Endothelial cell of umbilical vein (primary cell): ENCODE measurements around the gene METRNL. TPM values are rescaled to one million over a fixed set of nuclear protein-coding genes. Genes with fewer than 3 reads are reported as not detected.
"Not testable (repeated sequence)": the region's sequence is repeated elsewhere in the genome, so short reads cannot be mapped to it uniquely, and the experiment has no call there.

Experiments
- BruUV-seq: library from RNA; stranded (reverse); fragments of 400-500 nt; replicated peaks from 2 replicates; lab custom pipeline; 2021; lab: Mats Ljungman, UMichigan
- CTCF ChIA-PET: fragments of 300-600, 350-600 bp; sonication (Branson Sonifier 250); formaldehyde crosslinking; loops from one replicate; lab custom pipeline; 2021; ENCODE audit warnings: antibody characterized with exemption, inconsistent platforms; lab: Charles Lee
- POLR2A ChIA-PET: fragments of 300-600, 350-600 bp; sonication (Branson Sonifier 250); formaldehyde crosslinking; loops from one replicate; lab custom pipeline; 2021; ENCODE audit warnings: antibody characterized with exemption, inconsistent platforms; lab: Charles Lee
- DNase-seq: peaks from one replicate; pipeline ENCODE4 v3.0.0-alpha.2; 2011; ENCODE audit warnings: low read depth, low spot score
- FAIRE-seq: peaks from 2 replicates; lab custom pipeline; 2011; peaks lifted over from hg19 to GRCh38; lab: Jason Lieb, UNC
- H2AFZ ChIP-seq: 2 replicates; pipeline ENCODE4 v1.6.0; 2012; ENCODE audit warnings: low read depth, low read length, control low read depth, inconsistent platforms
- H3K27ac ChIP-seq: 2 replicates; pipeline ENCODE4 v1.5.1; 2011; ENCODE audit warnings: low read depth, mild to moderate bottlenecking, control low read depth, low read length, moderate library complexity; ENCODE audit not compliant: insufficient read depth
- H3K27me3 ChIP-seq, 2 experiments: 2 replicates each; pipeline versions ENCODE4 v1.6.0 to v1.6.1; 2011; ENCODE audit warnings: low read length in 2 of 2, mixed read lengths in 1 of 2; ENCODE audit not compliant: control insufficient read depth in 2 of 2, insufficient read depth in 2 of 2
- H3K36me3 ChIP-seq, 2 experiments: 2 replicates in 1 of 2; 3 replicates in 1 of 2; pipeline ENCODE4 v1.5.1; 2011; ENCODE audit warnings: low read length in 2 of 2, mild to moderate bottlenecking in 1 of 2, moderate library complexity in 1 of 2; ENCODE audit not compliant: control insufficient read depth in 2 of 2, insufficient read depth in 2 of 2; ENCODE audit errors: extremely low read depth in 1 of 2
- H3K4me1 ChIP-seq: 3 replicates; pipeline ENCODE4 v1.5.1; 2011; ENCODE audit warnings: mild to moderate bottlenecking, low read length; ENCODE audit not compliant: control insufficient read depth, insufficient read depth; ENCODE audit errors: extremely low read depth
- H3K4me2 ChIP-seq: 2 replicates; pipeline ENCODE4 v1.6.1; 2011; ENCODE audit warnings: low read length, control low read depth, mixed read lengths; ENCODE audit not compliant: insufficient read depth
- H3K4me3 ChIP-seq, 3 experiments: fragments of 200-600 bp in 1 of 3; sonication (generic), shearing (Covaris generic) in 1 of 3; replicated peaks in 1 of 3; 2 replicates each; pipeline ENCODE4 v1.5.1; 2011 to 2016; ENCODE audit warnings: control low read depth in 3 of 3, low read length in 3 of 3, mild to moderate bottlenecking in 2 of 3, inconsistent platforms in 1 of 3, low read depth in 1 of 3, moderate library complexity in 1 of 3; ENCODE audit not compliant: insufficient read depth in 1 of 3
- H3K79me2 ChIP-seq: 2 replicates; pipeline ENCODE4 v1.6.0; 2012; ENCODE audit warnings: low read length, inconsistent platforms; ENCODE audit not compliant: control insufficient read depth, insufficient read depth
- H3K9ac ChIP-seq: replicated peaks from 2 replicates; pipeline ENCODE3; 2011; ENCODE audit warnings: low read length, control low read depth; ENCODE audit not compliant: insufficient read depth; ENCODE audit errors: extremely low read depth
- H3K9me1 ChIP-seq: replicated peaks from 3 replicates; pipeline ENCODE4 v1.6.0; 2011; ENCODE audit warnings: mild to moderate bottlenecking, low read length; ENCODE audit not compliant: control insufficient read depth, insufficient read depth; ENCODE audit errors: extremely low read depth
- H3K9me3 ChIP-seq: replicated peaks from 2 replicates; pipeline ENCODE4 v1.5.1; 2012; ENCODE audit warnings: low read length, inconsistent platforms; ENCODE audit not compliant: control insufficient read depth, insufficient read depth
- H4K20me1 ChIP-seq: replicated peaks from 2 replicates; pipeline ENCODE3; 2011; ENCODE audit warnings: mild to moderate bottlenecking, low read length; ENCODE audit not compliant: control insufficient read depth, insufficient read depth; ENCODE audit errors: extremely low read depth
- EZH2 ChIP-seq: IDR thresholded peaks from 2 replicates; pipeline ENCODE4 v1.6.1; 2012; ENCODE audit warnings: borderline replicate concordance, low read depth, mild to moderate bottlenecking, moderate library complexity, low read length, inconsistent platforms; ENCODE audit not compliant: severe bottlenecking
- FOS ChIP-seq: IDR thresholded peaks from 2 replicates; pipeline ENCODE4 v1.6.1; 2011; ENCODE audit warnings: mild to moderate bottlenecking, low read length, moderate library complexity, borderline replicate concordance; ENCODE audit not compliant: insufficient read depth
- GATA2 ChIP-seq: IDR thresholded peaks from 2 replicates; pipeline ENCODE4 v1.7.0; 2011; ENCODE audit warnings: low read depth, mild to moderate bottlenecking, moderate library complexity, mixed read lengths, low read length; ENCODE audit not compliant: insufficient read length, insufficient read depth
- JUN ChIP-seq: IDR thresholded peaks from 2 replicates; pipeline ENCODE4 v1.6.1; 2011; ENCODE audit warnings: borderline replicate concordance, low read depth; ENCODE audit not compliant: insufficient read length, insufficient read depth
- MAX ChIP-seq: IDR thresholded peaks from 2 replicates; pipeline ENCODE4 v1.6.1; 2011; ENCODE audit not compliant: insufficient read depth, insufficient read length
- MYC ChIP-seq: IDR thresholded peaks from one replicate; pipeline ENCODE4 v1.6.1; 2011; ENCODE audit warnings: mild to moderate bottlenecking, low read depth, low read length
- POLR2A ChIP-seq: IDR thresholded peaks from 2 replicates; pipeline ENCODE4 v1.6.1; 2012; ENCODE audit warnings: low read depth, mild to moderate bottlenecking, control low read depth, low read length
- POLR2AphosphoS5 ChIP-seq: IDR thresholded peaks from 2 replicates; pipeline ENCODE4 v1.6.1; 2012; ENCODE audit warnings: low read depth, mild to moderate bottlenecking, control low read depth, low read length, moderate library complexity; ENCODE audit not compliant: insufficient read depth
- dilution Hi-C: fragments of 300-500 bp; cut with MboI; formaldehyde crosslinking; loops from one replicate; pipeline ENCODE4 v1.15.0; 2019; ENCODE audit warnings: low sequenced_read_pairs; ENCODE audit not compliant: extremely low pct_ligation_motif_present
- intact Hi-C: fragments of 100-400 bp; cut with micrococcal nuclease; formaldehyde crosslinking; loops from one replicate; pipeline ENCODE4 v1.10.0; 2022
- polyA plus RNA-seq, 4 experiments: library from polyadenylated mRNA; depleted of rRNA in 3 of 4; stranded (reverse) in 3 of 4; unstranded in 1 of 4; fragments of >200 nt; gene quantifications; 2 replicates each; pipeline versions ENCODE4 v1.2.1 to v1.2.3, GENCODE V29; 2011 to 2012; ENCODE audit warnings: missing spikeins in 1 of 4
- total RNA-seq: library from RNA; stranded (reverse); gene quantifications from 2 replicates; pipeline ENCODE4 v1.2.3, GENCODE V29; 2021

The METRNL gene
- total and polyA plus RNA-seq, 2 donors (not counting 3 experiments of a cell fraction or from before 2014, with no cell fraction given), result 29.5 to 54.4 TPM

DNA sequence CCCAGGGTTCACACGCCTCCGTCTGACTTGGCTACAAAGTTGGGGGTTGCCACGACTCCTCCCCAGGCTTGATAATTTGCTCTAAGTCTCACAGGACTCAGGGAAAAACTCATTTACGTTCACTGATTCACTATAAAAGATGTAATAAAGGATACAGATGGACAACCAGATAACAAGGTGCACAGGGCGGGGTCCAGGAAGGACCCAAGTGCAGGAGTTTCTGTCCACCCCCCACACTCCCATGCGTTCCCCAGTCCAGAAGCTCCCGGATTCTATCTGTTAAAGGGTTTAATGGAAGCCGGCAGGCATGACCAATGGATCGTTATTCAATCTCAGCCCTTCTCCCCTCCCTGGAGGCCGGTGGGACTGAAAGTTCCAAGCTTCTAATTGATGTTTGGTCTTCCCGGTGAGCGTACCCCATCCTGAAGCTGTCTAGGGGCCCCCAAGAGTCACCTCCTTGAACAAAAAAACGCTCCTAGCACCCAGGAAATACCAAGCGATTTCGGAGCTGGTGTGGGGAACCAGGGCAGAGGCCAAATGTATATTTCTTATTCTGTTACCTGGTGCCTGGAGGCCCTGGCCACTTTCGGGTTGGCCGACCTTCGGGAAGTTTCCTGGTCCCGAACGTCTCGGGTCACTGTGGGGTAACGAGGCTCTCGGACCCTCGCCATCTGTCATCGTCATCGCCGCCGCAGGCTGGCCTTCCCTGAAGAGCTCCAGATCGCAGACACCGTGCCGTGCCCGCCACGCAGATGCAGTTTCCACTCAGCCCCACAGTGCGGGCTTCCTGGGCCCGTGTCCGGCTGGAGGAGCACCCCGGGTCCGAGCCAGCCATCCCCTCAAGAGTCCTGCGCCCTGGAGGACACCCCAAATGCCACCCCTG lies 13.5 kb upstream of the METRNL start:
- Histone ChIP-seq H3K9ac (no peak overlapping the region), H3K79me2 (no peaks in the 10 kb centered on the region), H3K9me1 (no peaks in the 10 kb centered on the region), H3K4me1 (no peaks in the 10 kb centered on the region), H3K4me3 (no peak overlapping the region), H2AFZ (no peak overlapping the region), H3K27me3 (no peaks in the 10 kb centered on the region), H3K9me3 (no peaks in the 10 kb centered on the region), H4K20me1 (no peaks in the 10 kb centered on the region), H3K36me3 (no peaks in the 10 kb centered on the region), H3K4me2 (no peak overlapping the region), H3K27ac (no peak overlapping the region)
- intact Hi-C loops, result no loop called here
- no TSS peak for BruUV-seq
- dilution Hi-C loops, result no loop called here
- FAIRE-seq, result no peak
- POLR2A ChIA-PET, result no interaction called here
- CTCF ChIA-PET, result no interaction called here
- no peak for DNase-seq
- no peak for TF ChIP-seq JUN
- no peak for TF ChIP-seq MYC
- no peak for TF ChIP-seq FOS
- TF ChIP-seq MAX, result no peak
- TF ChIP-seq POLR2A, result no peak
- no peak for TF ChIP-seq EZH2
- no peak for TF ChIP-seq GATA2
- TF ChIP-seq POLR2AphosphoS5, result no peak

DNA sequence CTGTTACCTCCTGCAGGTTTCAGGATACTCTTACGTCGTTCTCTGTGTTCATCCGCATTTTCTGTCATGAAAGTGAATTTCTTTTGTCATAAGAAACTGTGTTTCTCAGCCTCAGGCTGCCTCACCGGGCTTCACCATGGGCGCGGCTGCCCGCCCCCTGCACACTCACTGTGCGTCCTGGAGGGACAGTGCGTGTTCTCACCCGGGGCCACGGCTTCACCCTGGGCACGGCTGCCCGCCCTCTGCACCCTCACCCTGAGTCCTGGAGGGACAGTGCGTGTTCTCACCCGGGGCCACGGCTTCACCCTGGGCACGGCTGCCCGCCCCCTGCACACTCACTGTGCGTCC lies 12.9 kb upstream of the METRNL start:
- DNase-seq, intact Hi-C loops, CTCF ChIA-PET, H3K36me3 ChIP-seq, H4K20me1 ChIP-seq, POLR2A ChIA-PET, H3K4me3 ChIP-seq, H3K9me3 ChIP-seq, H3K4me2 ChIP-seq, H3K9ac ChIP-seq, H3K27ac ChIP-seq, H3K79me2 ChIP-seq, H3K4me1 ChIP-seq, H3K9me1 ChIP-seq, FAIRE-seq, dilution Hi-C loops, BruUV-seq, H2AFZ ChIP-seq, H3K27me3 ChIP-seq: not testable (repeated sequence)
